ENCODE results near the gene KRT20.

Gene KRT20

DNA sequence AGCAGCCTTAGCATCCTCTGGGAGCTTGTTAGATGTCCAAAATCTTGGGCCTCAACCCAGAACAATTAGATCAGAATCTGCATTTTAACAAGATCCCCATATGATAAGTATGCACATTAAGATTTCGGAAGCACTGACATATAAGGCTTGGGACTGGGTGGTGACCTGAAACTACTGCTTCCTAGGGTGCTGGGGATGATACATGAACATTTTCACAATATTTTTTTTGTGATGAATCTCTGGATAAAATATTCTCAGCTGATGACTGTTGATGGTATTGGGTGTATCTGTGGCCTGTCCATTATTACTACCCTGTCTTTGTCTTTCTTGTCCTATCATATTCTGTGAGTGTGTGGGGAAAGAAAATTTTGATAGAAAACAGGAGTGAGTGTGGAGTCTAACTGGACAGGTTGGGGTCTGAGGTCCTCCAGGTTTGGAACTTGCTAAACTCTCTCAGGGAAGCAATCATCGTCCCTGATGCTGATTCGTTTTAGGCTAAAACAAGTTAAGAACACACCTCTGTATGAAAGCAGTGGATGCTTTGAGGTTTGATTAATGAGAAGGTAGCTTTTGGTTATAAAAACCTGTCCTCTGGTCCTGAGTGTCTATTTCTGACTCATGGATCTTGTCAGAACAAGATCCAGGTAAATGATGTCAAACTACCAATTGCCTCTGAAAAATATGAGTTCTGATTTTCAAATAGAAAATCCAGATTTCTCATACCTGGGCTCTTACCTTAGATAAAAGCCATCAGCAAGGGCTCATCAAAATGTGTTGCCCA, 29.2 kb upstream of the KRT20 start:
- WGBS, 2 experiments = 96 to 99% methylated on average over 3 of the region's 3 CpGs
- Histone ChIP-seq H3K27me3 (ENCODE audit: control insufficient read depth, insufficient read depth, low read length, poor library complexity, severe bottlenecking) (no peaks in the 10 kb centered on the region), H3K27ac (ENCODE audit: insufficient read depth, low read depth, low read length, poor library complexity, severe bottlenecking) (no peak overlapping the region)

DNA sequence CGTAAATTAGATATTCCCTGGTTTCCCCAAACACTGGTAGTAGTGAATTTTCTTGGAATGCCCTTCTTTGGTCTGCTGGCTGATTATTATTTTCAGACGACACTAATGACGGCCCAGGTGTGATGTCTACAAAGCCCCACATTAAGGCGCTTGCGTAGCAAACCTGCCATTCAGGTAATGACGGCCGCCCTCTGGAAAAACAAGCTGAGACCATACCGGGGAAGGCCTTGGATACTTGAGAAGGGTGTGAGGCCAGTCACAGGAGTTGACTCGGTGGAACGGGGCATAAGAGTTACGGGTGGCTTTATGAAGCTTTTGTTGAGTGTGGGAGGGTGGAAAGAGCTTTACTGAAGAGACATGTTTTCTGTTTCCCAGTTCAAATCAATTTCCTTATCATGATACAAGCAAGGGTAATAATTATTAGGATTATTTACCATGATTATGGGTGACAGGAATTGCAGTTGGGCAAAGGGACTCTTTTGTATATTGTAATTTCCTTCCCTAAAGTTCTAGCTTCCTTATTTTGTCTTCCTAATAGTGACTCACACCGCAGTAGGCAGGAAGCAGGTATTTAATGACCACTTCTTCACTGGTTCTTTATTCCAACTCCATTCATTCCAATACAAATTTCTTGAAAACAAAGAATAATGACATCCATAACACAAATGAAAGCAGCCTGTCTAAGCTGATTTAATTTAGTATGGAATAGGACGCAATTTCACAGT, 27.6 kb upstream of the KRT20 start:
- H3K9me3 ChIP-seq (ENCODE audit: control insufficient read depth, low read length) = no peaks in the 10 kb centered on the region
- no peaks in the 10 kb centered on the region for H3K27me3 ChIP-seq (ENCODE audit: control insufficient read depth, insufficient read depth, low read length, poor library complexity, severe bottlenecking)
- 97 to 98% methylated on average over 12 to 13 of the region's 13 CpGs for WGBS, 2 experiments
- H3K4me3 ChIP-seq (ENCODE audit: insufficient read depth, low read depth, low read length) = no peak overlapping the region
- H3K4me1 ChIP-seq (ENCODE audit: control insufficient read depth, insufficient read depth, low read length) = no peaks in the 10 kb centered on the region
- H3K36me3 ChIP-seq (ENCODE audit: control insufficient read depth, insufficient read depth, low read length) = no peaks in the 10 kb centered on the region
- H3K27ac ChIP-seq (ENCODE audit: insufficient read depth, low read depth, low read length, poor library complexity, severe bottlenecking) = no peak overlapping the region

More for the DNA sequence above, 29.2 kb upstream of the KRT20 start:
- H3K4me3 ChIP-seq (ENCODE audit: insufficient read depth, low read depth, low read length) = no peak overlapping the region
- no peaks in the 10 kb centered on the region for H3K4me1 ChIP-seq (ENCODE audit: control insufficient read depth, insufficient read depth, low read length)
- H3K9me3 ChIP-seq (ENCODE audit: control insufficient read depth, low read length) = no peaks in the 10 kb centered on the region
- H3K36me3 ChIP-seq (ENCODE audit: control insufficient read depth, insufficient read depth, low read length) = no peaks in the 10 kb centered on the region

DNA sequence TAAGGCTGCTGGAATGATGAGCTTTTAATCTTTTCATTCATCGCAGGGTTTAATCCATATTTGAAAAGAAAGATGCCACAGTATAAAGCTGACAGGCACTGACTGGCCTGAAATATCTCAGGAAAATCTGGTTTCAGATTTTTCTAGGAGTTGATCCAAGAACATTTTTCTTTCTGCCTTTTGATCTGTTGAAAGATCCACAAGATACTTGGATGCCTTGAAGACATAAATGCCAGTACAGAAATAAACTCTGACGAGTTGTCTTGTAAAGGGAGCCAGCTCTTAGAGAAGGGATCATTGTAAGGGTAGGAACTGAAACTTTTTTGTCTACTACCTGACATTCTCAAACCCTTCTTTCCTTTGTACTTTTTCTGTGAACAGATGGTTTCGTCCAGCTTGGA, 25.4 kb upstream of the KRT20 start:
- no peak overlapping the region for H3K27ac ChIP-seq (ENCODE audit: insufficient read depth, low read depth, low read length, poor library complexity, severe bottlenecking)
- H3K4me1 ChIP-seq (ENCODE audit: control insufficient read depth, insufficient read depth, low read length) = no peaks in the 10 kb centered on the region
- H3K36me3 ChIP-seq (ENCODE audit: control insufficient read depth, insufficient read depth, low read length) = no peaks in the 10 kb centered on the region
- no peak overlapping the region for H3K4me3 ChIP-seq (ENCODE audit: insufficient read depth, low read depth, low read length)
- WGBS, 2 experiments = 85 to 91% methylated on average over 2 to 3 of the region's 3 CpGs
- H3K9me3 ChIP-seq (ENCODE audit: control insufficient read depth, low read length) = no peaks in the 10 kb centered on the region
- no peaks in the 10 kb centered on the region for H3K27me3 ChIP-seq (ENCODE audit: control insufficient read depth, insufficient read depth, low read length, poor library complexity, severe bottlenecking)

- Histone ChIP-seq H3K4me3 (ENCODE audit: insufficient read depth, low read depth, low read length) (no peak overlapping the region), H3K9me3 (ENCODE audit: control insufficient read depth, low read length) (no peaks in the 10 kb centered on the region), H3K4me1 (ENCODE audit: control insufficient read depth, insufficient read depth, low read length) (no peaks in the 10 kb centered on the region), H3K36me3 (ENCODE audit: control insufficient read depth, insufficient read depth, low read length) (no peaks in the 10 kb centered on the region), H3K27ac (ENCODE audit: insufficient read depth, low read depth, low read length, poor library complexity, severe bottlenecking) (no peak overlapping the region), H3K27me3 (ENCODE audit: control insufficient read depth, insufficient read depth, low read length, poor library complexity, severe bottlenecking) (no peaks in the 10 kb centered on the region)
- 84 to 88% methylated on average over 3 to 4 of the region's 4 CpGs for WGBS, 2 experiments
These were observed 24.7 kb upstream of the KRT20 start for GRCh38 chr17:40909755-40910154.

GRCh38 chr17:40909351-40909750, 24.3 kb upstream of the KRT20 start:
- no peaks in the 10 kb centered on the region for H3K27me3 ChIP-seq (ENCODE audit: control insufficient read depth, insufficient read depth, low read length, poor library complexity, severe bottlenecking)
- no peaks in the 10 kb centered on the region for H3K36me3 ChIP-seq (ENCODE audit: control insufficient read depth, insufficient read depth, low read length)
- WGBS, 2 experiments = 9 to 10% methylated on average over 5 of the region's 5 CpGs
- H3K9me3 ChIP-seq (ENCODE audit: control insufficient read depth, low read length) = no peaks in the 10 kb centered on the region
- H3K27ac ChIP-seq (ENCODE audit: insufficient read depth, low read depth, low read length, poor library complexity, severe bottlenecking) = no peak overlapping the region
- H3K4me1 ChIP-seq (ENCODE audit: control insufficient read depth, insufficient read depth, low read length) = no peaks in the 10 kb centered on the region
- no peak overlapping the region for H3K4me3 ChIP-seq (ENCODE audit: insufficient read depth, low read depth, low read length)

DNA sequence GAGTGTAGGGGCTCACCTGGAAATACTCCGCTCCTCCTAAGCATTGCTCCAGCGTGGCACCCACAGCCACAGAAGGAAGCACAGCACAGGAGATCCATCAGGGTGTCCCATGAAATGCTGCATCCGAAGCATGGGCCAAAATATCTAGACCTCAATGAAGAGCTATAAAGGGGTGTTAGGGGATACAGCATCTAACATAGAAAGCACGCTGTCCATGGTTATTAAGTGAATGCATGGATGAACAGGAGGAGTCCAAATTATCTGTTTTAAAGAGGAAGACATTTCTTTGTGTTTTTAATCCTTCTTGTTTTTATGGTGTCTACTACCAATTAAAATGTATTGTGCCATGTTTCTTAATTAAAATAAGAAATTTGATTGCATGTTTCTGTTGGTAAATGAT, 21.6 kb upstream of the KRT20 start:
- Histone ChIP-seq H3K9me3 (ENCODE audit: control insufficient read depth, low read length) (no peaks in the 10 kb centered on the region), H3K36me3 (ENCODE audit: control insufficient read depth, insufficient read depth, low read length) (no peaks in the 10 kb centered on the region), H3K4me3 (ENCODE audit: insufficient read depth, low read depth, low read length) (no peak overlapping the region), H3K27me3 (ENCODE audit: control insufficient read depth, insufficient read depth, low read length, poor library complexity, severe bottlenecking) (no peaks in the 10 kb centered on the region), H3K4me1 (ENCODE audit: control insufficient read depth, insufficient read depth, low read length) (no peaks in the 10 kb centered on the region), H3K27ac (ENCODE audit: insufficient read depth, low read depth, low read length, poor library complexity, severe bottlenecking) (no peak overlapping the region)
- 94 to 97% methylated on average over 4 of the region's 4 CpGs for WGBS, 2 experiments

- no peaks in the 10 kb centered on the region for H3K36me3 ChIP-seq (ENCODE audit: control insufficient read depth, insufficient read depth, low read length)
- WGBS, 2 experiments = 93 to 96% methylated on average over 5 of the region's 5 CpGs
- H3K27ac ChIP-seq (ENCODE audit: insufficient read depth, low read depth, low read length, poor library complexity, severe bottlenecking) = no peak overlapping the region
- no peak overlapping the region for H3K4me3 ChIP-seq (ENCODE audit: insufficient read depth, low read depth, low read length)
- no peaks in the 10 kb centered on the region for H3K27me3 ChIP-seq (ENCODE audit: control insufficient read depth, insufficient read depth, low read length, poor library complexity, severe bottlenecking)
- H3K4me1 ChIP-seq (ENCODE audit: control insufficient read depth, insufficient read depth, low read length) = no peaks in the 10 kb centered on the region
- H3K9me3 ChIP-seq (ENCODE audit: control insufficient read depth, low read length) = no peaks in the 10 kb centered on the region
These were observed 20.3 kb upstream of the KRT20 start for GRCh38 chr17:40905370-40905769.

GRCh38 chr17:40903129-40903847, 18.2 kb upstream of the KRT20 start:
- Histone ChIP-seq H3K27ac (ENCODE audit: insufficient read depth, low read depth, low read length, poor library complexity, severe bottlenecking) (no peak overlapping the region), H3K27me3 (ENCODE audit: control insufficient read depth, insufficient read depth, low read length, poor library complexity, severe bottlenecking) (no peaks in the 10 kb centered on the region), H3K9me3 (ENCODE audit: control insufficient read depth, low read length) (no peaks in the 10 kb centered on the region), H3K4me3 (ENCODE audit: insufficient read depth, low read depth, low read length) (no peak overlapping the region), H3K4me1 (ENCODE audit: control insufficient read depth, insufficient read depth, low read length) (no peaks in the 10 kb centered on the region), H3K36me3 (ENCODE audit: control insufficient read depth, insufficient read depth, low read length) (no peaks in the 10 kb centered on the region)
- WGBS, 2 experiments = 92 to 93% methylated on average over 12 of the region's 12 CpGs

DNA sequence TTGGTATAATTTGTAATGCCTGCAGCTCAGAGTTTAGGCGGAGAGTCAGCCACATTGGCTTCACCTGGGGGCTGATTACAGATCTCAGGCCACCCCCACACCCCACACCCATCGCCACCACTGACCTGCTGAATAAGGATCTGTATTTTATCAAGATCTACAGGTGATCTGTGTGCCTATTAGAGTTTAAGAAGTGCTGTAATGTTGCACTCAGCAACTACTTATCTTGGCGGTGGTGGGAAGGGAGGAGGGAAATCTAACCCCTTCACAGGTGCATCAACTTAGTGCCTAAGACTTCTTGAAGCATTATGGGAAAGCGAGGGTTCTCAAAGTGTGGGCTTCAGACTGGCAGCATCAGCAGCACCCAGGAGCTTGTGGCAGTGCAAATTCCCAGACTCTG, 17.5 kb upstream of the KRT20 start:
- WGBS, 2 experiments = 92 to 96% methylated on average over 2 to 4 of the region's 4 CpGs
- Histone ChIP-seq H3K27me3 (ENCODE audit: control insufficient read depth, insufficient read depth, low read length, poor library complexity, severe bottlenecking) (no peaks in the 10 kb centered on the region), H3K9me3 (ENCODE audit: control insufficient read depth, low read length) (no peaks in the 10 kb centered on the region), H3K4me3 (ENCODE audit: insufficient read depth, low read depth, low read length) (no peak overlapping the region), H3K4me1 (ENCODE audit: control insufficient read depth, insufficient read depth, low read length) (no peaks in the 10 kb centered on the region), H3K36me3 (ENCODE audit: control insufficient read depth, insufficient read depth, low read length) (no peaks in the 10 kb centered on the region), H3K27ac (ENCODE audit: insufficient read depth, low read depth, low read length, poor library complexity, severe bottlenecking) (no peak overlapping the region)

DNA sequence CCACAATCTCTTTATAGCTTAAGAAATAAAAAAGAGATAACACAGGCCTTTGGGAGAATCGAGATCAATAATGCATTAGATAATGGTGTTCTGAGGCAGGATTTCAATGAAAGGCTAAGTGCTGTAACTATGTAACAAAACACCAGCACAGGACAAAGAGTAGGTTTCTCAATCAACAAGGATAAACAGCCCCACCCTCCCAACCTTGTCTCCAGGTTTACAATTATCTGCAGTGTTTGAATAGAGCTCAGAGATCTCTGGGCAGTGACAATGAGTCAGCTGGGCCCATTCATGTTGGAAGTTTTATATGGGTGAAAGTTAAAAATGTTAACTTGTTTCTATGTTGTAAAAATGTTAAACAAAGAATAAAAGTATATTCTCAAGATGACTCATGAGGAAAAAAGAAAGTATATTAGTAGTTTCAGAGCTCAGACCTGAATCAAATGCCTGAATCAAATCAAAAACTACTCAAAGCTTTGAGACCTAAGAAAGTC, 17.0 kb upstream of the KRT20 start:
- H3K27ac ChIP-seq (ENCODE audit: insufficient read depth, low read depth, low read length, poor library complexity, severe bottlenecking) = no peak overlapping the region
- no peaks in the 10 kb centered on the region for H3K27me3 ChIP-seq (ENCODE audit: control insufficient read depth, insufficient read depth, low read length, poor library complexity, severe bottlenecking)
- no peaks in the 10 kb centered on the region for H3K9me3 ChIP-seq (ENCODE audit: control insufficient read depth, low read length)
- no peaks in the 10 kb centered on the region for H3K4me1 ChIP-seq (ENCODE audit: control insufficient read depth, insufficient read depth, low read length)
- WGBS, 2 experiments = 100% methylated on average over 1 of the region's 1 CpG
- no peaks in the 10 kb centered on the region for H3K36me3 ChIP-seq (ENCODE audit: control insufficient read depth, insufficient read depth, low read length)
- H3K4me3 ChIP-seq (ENCODE audit: insufficient read depth, low read depth, low read length) = no peak overlapping the region
